HG03432 (cell line): ENCODE measurements around the gene PPP5C.
A peak's percentile ranks its signal among the peaks of the same experiment; 100 is the strongest.
"Not testable (repeated sequence)": the region's sequence is repeated elsewhere in the genome, so short reads cannot be mapped to it uniquely, and the experiment has no call there.

Source experiments
- ATAC-seq: cut with Tn5 transposase; IDR thresholded peaks from one replicate; pipeline ENCODE4 v1.9.1; 2021; ENCODE audit warnings: mild to moderate bottlenecking, moderate library complexity; ENCODE audit not compliant: unreplicated experiment

Gene PPP5C

GRCh38 chr19:46346821-46347571, at the start of gene PPP5C:
PPP5C (plus strand) TSS chr19:46347087; CDS start chr19:46347097, 10 bp downstream.
- peak; percentile 72 for ATAC-seq

- ATAC-seq = no peak
Observed at GRCh38 chr19:46297700-46298478, 49.0 kb upstream of the PPP5C start.

- ATAC-seq = no peak
Observed at GRCh38 chr19:46298479-46299003, 48.3 kb upstream of the PPP5C start.

GRCh38 chr19:46299004-46299509, 47.8 kb upstream of the PPP5C start:
- ATAC-seq = no peak

GRCh38 chr19:46299695-46300094, 47.2 kb upstream of the PPP5C start:
- no peak for ATAC-seq

GRCh38 chr19:46303322-46303690, 43.6 kb upstream of the PPP5C start:
- ATAC-seq = no peak

- no peak for ATAC-seq
Observed at GRCh38 chr19:46303691-46304397, 43.0 kb upstream of the PPP5C start.

GRCh38 chr19:46306501-46306900, 40.4 kb upstream of the PPP5C start:
- no peak for ATAC-seq

GRCh38 chr19:46308510-46308909, 38.4 kb upstream of the PPP5C start:
- ATAC-seq = no peak

GRCh38 chr19:46309056-46309455, 37.8 kb upstream of the PPP5C start:
- ATAC-seq = no peak

- no peak for ATAC-seq
Observed at GRCh38 chr19:46311444-46311843, 35.4 kb upstream of the PPP5C start.

GRCh38 chr19:46313540-46314469, 33.1 kb upstream of the PPP5C start:
- not testable (repeated sequence) for ATAC-seq

- no peak for ATAC-seq
Observed at GRCh38 chr19:46317339-46317738, 29.5 kb upstream of the PPP5C start.

- ATAC-seq = no peak
Observed at GRCh38 chr19:46319613-46320012, 27.3 kb upstream of the PPP5C start.

- ATAC-seq = no peak
Observed at GRCh38 chr19:46320559-46320958, 26.3 kb upstream of the PPP5C start.

- no peak for ATAC-seq
Observed at GRCh38 chr19:46321653-46322052, 25.2 kb upstream of the PPP5C start.

- not testable (repeated sequence) for ATAC-seq
Observed at GRCh38 chr19:46323227-46323626, 23.7 kb upstream of the PPP5C start.

- ATAC-seq = no peak
Observed at GRCh38 chr19:46324277-46324676, 22.6 kb upstream of the PPP5C start.

- no peak for ATAC-seq
Observed at GRCh38 chr19:46326608-46327007, 20.3 kb upstream of the PPP5C start.

- ATAC-seq = no peak
Observed at GRCh38 chr19:46328079-46328478, 18.8 kb upstream of the PPP5C start.
